DMS153 (cell line): ENCODE measurements around the gene HSD11B1L.
"Not testable (repeated sequence)": the region's sequence is repeated elsewhere in the genome, so short reads cannot be mapped to it uniquely, and the experiment has no call there.

Experiments used
- DNase-seq: peaks from one replicate; lab custom pipeline; 2025; lab: John Stamatoyannopoulos, UW

HSD11B1L gene

DNA sequence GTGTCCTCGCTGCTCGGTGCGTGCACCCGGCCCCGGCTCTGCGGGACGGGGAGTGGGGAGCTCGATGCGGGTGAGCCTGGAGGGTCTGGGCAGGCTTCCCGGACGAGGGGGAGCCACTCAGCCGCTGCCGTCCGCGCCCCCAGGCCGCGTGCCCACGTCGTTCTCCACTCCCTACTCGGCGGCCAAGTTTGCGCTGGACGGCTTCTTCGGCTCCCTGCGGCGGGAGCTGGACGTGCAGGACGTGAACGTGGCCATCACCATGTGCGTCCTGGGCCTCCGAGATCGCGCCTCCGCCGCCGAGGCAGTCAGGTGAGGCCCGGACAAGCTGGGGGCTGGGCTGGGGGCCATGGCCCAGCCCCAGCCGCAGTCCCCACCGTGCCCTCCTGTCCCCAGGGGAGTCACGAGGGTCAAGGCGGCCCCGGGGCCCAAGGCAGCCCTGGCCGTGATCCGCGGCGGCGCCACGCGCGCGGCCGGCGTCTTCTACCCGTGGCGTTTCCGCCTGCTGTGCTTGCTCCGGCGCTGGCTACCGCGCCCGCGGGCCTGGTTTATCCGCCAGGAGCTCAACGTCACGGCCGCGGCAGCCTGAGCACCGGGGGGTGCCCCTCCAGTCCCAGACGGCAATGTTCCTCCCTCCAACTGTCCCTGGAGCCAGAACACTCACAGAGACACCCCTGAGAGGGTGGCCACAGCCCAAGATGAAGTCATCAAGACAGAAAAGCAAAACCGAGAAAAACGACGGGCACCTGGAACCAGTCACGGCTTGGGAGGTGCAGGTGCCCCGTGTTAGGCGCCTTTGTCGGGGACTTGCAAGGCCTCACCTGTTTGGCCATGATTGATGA, 6.8 kb downstream of the HSD11B1L start:
- DNase-seq: no peak

- DNase-seq: not testable (repeated sequence)
Measured at GRCh38 chr19:5688262-5688881, 7.5 kb downstream of the HSD11B1L start.

- DNase-seq: peak; percentile 94
Measured at GRCh38 chr19:5690125-5690954, 9.5 kb downstream of the HSD11B1L start, which contains the start of gene RPL36. Gene RPL36, plus strand, starts transcription at chr19:5690295. Its CDS starts 213 bp downstream, at chr19:5690508.

DNA sequence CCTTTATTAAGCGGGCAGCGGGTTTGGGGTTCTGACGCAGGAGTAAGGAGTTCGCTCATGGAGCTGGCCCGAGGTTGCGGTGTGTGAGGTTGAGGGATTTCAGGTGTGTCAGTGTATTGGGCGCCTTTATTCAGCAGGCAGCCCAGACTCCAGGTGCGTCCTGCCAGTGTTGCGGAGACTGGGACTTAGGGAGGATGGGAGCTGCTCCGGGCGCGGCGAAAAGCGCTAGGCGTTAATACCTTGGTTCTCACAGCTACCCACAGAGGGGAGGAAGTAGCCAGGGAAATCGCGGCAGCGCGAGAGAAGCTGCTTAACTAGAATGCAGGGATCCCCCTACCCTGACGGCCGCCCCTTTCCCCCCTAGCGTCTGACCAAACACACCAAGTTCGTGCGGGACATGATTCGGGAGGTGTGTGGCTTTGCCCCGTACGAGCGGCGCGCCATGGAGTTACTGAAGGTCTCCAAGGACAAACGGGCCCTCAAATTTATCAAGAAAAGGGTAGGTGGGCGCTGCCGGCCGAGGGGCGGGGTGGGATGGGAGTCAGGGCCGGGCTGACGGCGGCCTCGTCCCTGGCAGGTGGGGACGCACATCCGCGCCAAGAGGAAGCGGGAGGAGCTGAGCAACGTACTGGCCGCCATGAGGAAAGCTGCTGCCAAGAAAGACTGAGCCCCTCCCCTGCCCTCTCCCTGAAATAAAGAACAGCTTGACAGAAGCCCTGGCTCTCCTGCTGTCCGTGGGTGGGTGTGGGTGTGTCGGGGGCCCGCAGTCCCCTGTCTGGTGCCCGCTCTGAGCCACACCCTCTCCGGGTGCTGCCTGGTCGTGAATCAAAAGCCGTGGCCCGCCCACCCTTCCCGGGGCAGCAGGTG, 10.4 kb downstream of the HSD11B1L start:
- DNase-seq: no peak

GRCh38 chr19:5691822-5692722, 11.2 kb downstream of the HSD11B1L start:
- DNase-seq: no peak

GRCh38 chr19:5692723-5693194, 11.9 kb downstream of the HSD11B1L start:
- no peak for DNase-seq

DNA sequence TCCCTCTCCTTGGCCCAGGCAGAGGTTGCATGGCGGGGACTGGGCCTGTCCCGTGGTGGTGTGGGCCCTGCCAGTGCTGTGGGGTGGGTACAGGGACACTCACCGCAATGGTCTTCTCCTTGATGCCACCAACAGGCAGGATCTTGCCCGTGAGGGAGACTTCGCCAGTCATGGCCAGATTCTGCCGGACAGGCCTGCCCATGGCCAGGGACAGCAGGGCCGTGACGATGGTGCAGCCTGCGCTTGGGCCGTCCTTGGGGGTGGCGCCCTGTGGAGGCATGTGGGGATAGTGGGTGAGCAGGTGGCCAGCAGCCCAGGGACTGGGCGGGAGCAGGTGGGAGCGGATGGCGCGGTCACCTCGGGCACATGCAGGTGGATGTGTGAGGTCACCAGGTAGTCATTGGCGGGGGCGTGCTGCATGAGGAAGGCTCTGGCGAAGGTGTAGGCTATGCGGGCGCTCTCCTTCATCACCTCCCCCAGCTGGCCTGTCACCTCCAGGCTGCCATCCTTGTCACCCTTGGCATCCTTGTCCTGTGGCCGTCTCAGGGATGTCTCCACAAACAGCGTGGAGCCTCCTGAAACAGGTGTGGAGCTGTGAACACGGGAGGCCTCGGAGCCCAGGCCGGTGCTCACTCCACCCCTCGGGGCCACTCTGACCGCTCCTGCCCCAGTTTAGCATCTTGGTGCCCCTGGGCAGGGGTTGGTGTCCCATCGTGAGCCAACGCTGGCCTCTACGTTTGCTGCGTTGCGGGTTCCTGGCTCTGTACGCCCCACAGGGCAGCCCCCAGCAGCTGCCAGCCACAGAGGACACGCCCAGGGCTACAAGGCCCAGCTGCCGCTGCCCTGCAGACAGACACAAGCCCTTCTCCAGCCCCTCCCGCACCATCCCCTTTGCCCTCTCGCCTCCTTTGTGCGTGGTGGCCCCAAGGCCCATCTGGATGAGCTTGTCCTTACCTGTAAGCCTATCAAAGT, 12.7 kb downstream of the HSD11B1L start:
- no peak for DNase-seq

DNA sequence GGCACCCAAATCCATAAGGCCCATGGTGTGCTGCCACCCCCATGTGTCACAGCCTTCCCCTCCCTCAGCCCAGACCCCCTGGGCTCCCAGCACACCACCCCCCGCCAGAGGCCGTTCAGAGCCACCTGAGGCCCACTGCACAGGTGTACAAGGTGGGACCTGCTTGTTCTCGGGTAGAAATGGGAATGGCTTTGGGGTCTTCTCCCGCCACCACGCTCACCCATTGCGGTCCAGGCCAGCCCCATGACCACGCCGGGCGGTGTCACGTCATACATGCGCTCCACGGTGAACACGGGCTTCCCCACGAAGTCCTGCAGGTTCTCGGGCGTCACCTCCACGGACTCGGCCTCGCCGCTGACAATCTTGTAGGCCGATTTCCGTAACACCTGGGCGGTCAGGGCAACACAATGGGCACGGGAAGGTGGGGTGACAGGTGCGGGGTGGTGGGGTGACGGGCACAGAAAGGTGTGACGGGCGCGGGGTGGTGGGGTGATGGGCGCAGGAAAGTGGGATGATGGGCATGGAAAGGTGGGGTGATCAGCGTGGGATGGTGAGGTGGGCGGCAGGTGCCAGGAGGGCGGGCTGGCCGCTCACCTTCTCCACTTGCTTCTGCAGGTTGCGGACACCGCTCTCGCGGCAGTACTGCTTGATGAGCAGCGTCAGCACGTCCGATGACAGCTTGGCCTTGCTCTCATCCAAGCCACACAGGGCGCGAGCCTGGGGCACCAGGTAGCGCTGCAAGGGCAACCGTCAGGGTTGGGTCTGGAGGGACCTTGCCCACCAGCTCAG, 13.5 kb downstream of the HSD11B1L start:
- DNase-seq: no peak

- no peak for DNase-seq
Measured at GRCh38 chr19:5694956-5695648, 14.3 kb downstream of the HSD11B1L start.

GRCh38 chr19:5695649-5696195, 14.9 kb downstream of the HSD11B1L start:
- no peak for DNase-seq

DNA sequence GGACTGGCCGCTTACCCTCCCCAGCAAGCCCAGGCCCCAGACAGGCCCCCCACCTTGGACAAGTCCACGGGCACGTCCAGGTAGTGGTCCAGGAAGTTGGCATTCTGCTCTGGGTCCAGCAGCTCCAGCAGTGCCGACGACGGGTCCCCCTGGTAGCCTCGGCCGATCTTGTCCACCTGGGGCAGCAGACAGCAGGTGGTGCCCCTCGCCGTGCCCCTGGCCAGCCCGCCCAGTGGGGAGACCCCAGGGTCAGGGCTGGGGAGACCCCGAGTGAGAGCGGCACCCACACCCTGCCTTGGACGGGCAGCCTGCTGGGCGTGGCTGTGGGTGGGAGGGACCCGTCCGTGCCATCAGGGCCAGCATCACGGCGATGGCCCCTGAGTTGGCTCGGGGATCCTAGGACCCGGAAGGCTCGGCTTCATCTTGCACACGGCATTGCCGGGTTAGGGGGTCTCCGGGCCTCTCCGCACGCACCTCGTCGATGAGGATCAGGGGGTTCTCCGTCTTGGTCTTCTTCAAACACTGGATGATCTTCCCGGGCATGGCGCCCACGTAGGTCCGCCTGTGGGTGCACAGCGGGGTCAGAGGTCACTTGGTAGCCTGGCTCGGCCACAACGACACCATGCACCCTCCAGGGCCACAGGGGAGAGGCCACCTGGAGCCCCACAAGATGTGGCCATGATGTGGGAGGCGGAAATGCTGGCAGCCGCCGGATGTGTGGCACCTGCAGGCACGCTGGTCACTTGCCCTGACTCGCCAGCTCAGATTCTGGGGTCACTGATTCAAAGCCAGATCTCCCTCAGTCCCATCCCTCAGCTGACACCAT, 15.6 kb downstream of the HSD11B1L start:
- no peak for DNase-seq

DNA sequence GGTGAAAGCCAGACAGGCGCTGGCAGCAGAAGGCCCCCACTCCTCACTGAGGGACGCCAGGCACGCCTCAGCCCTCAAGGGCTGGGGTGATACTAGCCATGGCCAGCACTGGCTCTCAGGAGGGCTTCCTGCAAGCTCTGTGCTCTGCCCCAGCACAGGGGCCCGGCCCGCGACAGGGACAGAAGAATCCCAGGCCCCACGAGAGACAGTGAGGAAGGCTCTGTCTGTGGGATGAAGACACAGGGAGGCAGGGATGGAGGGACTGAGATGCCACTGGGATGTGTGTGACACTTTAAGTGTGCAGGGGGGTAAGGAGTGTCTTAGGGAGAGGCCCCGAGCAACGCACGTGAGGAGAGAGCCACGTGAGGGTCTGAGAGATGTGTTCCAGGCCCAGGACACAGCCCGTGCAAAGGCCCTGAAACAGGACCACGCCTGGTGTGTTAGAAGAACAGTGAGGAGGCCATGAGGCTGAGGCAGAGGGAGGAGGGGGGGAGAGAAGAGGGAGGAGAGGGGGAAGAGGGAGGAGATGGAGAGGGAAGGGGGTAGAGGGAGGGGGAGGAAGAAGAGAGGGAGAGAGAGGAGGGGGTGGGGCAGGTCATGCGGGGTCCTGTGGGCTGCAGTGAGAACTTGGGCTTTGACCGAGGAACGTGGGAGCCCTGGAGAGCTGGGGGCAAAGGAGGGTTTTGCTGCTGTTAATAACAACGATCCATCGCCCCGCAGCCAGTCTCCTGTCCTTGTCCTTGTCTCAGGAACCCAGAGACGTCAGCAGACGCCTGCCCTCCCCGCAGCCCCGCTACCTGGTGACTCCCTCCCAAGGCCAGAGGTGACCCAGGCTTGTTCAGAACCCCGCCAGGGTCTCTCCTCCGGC, 16.4 kb downstream of the HSD11B1L start:
- DNase-seq: no peak

DNA sequence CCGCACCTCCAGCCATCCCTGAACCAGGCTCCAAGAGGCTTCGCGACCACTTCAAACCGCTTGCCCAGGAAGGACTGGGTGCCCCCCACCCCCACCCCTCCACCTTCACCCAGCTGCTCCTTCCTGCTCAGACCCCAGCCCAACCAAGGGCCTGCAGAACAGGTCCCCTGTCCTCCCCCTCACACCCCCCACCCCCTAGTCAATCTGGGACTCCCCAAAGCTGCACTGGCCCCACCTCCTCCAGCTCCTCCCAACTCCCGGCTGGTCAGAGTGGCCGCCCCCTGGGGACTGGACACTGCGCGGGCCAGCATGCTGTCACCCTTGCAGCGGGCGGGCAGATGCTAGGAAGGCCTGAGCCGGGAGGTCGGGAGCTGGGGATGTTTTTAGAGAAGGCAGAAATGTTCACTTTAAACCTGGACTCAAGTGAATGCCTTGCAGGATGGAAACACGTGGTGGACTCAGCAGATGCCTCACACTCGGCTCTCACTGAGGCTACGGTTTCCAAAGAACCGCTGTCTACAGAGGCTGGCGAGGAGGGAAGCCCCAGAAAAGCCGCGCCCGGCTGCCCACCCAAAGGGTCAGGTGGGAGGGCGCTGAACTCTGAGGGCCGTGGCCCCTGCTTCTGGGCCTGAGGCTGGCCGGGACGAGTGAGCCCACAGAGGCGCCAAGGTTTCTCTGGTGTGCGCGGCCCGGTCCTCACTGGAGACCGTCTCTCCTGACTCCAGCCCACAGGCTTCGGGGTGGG, 17.2 kb downstream of the HSD11B1L start:
- DNase-seq: no peak

GRCh38 chr19:5698635-5699422, 18.0 kb downstream of the HSD11B1L start:
- DNase-seq: no peak
